ENCODE results near the gene KLHDC7B.

DNA sequence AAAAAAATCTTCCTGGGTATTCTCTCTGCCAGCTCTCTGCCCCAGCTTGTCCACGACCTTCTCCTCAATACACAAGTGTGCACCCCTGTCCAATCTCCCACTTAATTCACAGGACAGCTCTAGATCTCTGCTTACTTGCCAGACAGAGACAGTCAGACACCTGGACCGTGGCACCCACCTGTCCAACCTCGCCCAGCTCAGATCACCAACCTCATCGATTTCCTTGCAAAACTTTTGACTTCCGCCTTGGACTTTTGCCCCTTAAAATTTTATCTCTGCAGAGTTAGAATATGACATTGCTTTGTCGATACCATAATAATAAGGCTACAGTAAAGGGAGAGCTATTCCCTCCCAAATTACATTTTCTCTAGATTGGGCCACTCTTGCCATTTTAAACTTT lies 48.6 kb upstream of the KLHDC7B start:
- TF ChIP-seq, protein P1, sequence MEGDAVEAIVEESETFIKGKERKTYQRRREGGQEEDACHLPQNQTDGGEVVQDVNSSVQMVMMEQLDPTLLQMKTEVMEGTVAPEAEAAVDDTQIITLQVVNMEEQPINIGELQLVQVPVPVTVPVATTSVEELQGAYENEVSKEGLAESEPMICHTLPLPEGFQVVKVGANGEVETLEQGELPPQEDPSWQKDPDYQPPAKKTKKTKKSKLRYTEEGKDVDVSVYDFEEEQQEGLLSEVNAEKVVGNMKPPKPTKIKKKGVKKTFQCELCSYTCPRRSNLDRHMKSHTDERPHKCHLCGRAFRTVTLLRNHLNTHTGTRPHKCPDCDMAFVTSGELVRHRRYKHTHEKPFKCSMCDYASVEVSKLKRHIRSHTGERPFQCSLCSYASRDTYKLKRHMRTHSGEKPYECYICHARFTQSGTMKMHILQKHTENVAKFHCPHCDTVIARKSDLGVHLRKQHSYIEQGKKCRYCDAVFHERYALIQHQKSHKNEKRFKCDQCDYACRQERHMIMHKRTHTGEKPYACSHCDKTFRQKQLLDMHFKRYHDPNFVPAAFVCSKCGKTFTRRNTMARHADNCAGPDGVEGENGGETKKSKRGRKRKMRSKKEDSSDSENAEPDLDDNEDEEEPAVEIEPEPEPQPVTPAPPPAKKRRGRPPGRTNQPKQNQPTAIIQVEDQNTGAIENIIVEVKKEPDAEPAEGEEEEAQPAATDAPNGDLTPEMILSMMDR (IDR thresholded peaks at IDR 0.05): no peak
- TF ChIP-seq, protein P2, sequence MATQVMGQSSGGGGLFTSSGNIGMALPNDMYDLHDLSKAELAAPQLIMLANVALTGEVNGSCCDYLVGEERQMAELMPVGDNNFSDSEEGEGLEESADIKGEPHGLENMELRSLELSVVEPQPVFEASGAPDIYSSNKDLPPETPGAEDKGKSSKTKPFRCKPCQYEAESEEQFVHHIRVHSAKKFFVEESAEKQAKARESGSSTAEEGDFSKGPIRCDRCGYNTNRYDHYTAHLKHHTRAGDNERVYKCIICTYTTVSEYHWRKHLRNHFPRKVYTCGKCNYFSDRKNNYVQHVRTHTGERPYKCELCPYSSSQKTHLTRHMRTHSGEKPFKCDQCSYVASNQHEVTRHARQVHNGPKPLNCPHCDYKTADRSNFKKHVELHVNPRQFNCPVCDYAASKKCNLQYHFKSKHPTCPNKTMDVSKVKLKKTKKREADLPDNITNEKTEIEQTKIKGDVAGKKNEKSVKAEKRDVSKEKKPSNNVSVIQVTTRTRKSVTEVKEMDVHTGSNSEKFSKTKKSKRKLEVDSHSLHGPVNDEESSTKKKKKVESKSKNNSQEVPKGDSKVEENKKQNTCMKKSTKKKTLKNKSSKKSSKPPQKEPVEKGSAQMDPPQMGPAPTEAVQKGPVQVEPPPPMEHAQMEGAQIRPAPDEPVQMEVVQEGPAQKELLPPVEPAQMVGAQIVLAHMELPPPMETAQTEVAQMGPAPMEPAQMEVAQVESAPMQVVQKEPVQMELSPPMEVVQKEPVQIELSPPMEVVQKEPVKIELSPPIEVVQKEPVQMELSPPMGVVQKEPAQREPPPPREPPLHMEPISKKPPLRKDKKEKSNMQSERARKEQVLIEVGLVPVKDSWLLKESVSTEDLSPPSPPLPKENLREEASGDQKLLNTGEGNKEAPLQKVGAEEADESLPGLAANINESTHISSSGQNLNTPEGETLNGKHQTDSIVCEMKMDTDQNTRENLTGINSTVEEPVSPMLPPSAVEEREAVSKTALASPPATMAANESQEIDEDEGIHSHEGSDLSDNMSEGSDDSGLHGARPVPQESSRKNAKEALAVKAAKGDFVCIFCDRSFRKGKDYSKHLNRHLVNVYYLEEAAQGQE (IDR thresholded peaks at IDR 0.05; ENCODE audit: insufficient read depth in 1 of 2, low read depth in 2 of 2, low read length in 1 of 2): no peak
- TF ChIP-seq POLR2AphosphoS5 (IDR thresholded peaks at IDR 0.05; ENCODE audit: low read depth, low read length): no peak

Data from Panc1 (cell line).